HFF-Myc (cell line): ENCODE data around the gene PHF14.

Source experiments
- DNase-seq: peaks from one replicate; pipeline ENCODE4 v3.0.0-alpha.2; 2011; ENCODE audit warnings: low read depth; ENCODE audit errors: extremely low read depth
- H3K4me3 ChIP-seq: replicated peaks from 2 replicates; pipeline ENCODE4 v1.5.1; 2011; ENCODE audit warnings: low read depth, mild to moderate bottlenecking, control low read depth, low read length
- TF ChIP-seq, protein P1 (sequence below): IDR thresholded peaks from 2 replicates; pipeline ENCODE4 v1.5.1; 2012; ENCODE audit warnings: mild to moderate bottlenecking, low read depth, low read length, control low read depth; ENCODE audit errors: missing control alignments

The PHF14 gene

DNA sequence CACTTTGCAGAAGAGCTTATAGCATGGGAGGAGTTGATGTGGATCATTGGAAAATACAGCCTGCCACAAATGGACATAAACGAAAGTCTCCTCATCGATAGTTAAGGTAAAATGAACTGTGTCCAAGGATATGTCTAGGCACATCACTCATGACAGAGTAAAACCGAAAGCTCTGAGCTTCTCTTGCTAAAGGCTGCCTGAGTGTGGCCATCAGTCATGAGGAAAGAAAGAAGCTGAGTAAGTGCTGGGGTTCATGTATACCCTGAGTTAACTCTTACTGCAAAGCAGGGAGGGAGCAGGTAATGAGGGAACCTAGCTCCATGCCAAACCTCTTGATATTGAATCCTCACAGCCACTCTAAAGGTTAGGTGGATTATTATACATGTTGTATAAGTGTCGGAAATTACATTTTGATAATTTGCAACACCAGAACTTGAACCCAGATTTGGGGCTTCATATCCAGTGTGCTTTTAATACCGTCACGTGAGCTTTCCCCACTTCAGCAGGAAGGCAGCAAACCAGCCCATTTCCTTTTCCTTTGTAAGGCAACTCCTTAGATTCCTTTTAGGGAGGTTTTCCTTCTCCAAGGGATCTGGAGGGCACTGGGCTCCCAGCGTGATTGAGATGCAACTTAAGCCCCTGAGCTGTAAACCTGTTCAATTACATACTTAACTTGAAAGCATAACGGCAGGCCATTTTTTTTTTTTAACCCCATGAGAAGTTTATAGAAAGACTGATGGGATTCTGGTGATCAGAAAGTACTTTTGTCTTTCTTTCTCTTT lies 215.0 kb downstream of the PHF14 start:
- H3K4me3 ChIP-seq, result no peak overlapping the region
- TF ChIP-seq, protein P1, sequence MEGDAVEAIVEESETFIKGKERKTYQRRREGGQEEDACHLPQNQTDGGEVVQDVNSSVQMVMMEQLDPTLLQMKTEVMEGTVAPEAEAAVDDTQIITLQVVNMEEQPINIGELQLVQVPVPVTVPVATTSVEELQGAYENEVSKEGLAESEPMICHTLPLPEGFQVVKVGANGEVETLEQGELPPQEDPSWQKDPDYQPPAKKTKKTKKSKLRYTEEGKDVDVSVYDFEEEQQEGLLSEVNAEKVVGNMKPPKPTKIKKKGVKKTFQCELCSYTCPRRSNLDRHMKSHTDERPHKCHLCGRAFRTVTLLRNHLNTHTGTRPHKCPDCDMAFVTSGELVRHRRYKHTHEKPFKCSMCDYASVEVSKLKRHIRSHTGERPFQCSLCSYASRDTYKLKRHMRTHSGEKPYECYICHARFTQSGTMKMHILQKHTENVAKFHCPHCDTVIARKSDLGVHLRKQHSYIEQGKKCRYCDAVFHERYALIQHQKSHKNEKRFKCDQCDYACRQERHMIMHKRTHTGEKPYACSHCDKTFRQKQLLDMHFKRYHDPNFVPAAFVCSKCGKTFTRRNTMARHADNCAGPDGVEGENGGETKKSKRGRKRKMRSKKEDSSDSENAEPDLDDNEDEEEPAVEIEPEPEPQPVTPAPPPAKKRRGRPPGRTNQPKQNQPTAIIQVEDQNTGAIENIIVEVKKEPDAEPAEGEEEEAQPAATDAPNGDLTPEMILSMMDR, result no peak
- DNase-seq, result no peak

DNA sequence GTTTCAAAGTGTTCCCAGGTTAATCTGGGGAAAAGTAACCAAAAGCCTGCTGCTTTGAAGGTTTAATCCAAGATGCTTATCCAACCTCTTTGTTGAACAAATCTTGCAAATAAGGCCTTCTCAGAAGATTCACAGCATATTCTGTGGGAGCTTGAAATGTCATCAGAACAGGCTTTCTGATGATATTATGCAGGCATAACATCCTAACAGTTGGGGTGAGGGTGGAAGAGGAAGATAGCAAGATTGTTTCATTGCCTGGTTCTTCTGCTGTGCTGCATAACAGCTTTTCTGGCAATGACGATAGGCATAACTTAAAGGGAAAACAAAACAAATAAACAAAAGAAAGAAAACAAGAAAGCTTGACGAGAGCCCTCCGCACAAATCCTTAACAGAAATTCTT lies 217.4 kb downstream of the PHF14 start:
- no peak for DNase-seq
- H3K4me3 ChIP-seq, result no peak overlapping the region
- TF ChIP-seq, protein P1, result no peak

DNA sequence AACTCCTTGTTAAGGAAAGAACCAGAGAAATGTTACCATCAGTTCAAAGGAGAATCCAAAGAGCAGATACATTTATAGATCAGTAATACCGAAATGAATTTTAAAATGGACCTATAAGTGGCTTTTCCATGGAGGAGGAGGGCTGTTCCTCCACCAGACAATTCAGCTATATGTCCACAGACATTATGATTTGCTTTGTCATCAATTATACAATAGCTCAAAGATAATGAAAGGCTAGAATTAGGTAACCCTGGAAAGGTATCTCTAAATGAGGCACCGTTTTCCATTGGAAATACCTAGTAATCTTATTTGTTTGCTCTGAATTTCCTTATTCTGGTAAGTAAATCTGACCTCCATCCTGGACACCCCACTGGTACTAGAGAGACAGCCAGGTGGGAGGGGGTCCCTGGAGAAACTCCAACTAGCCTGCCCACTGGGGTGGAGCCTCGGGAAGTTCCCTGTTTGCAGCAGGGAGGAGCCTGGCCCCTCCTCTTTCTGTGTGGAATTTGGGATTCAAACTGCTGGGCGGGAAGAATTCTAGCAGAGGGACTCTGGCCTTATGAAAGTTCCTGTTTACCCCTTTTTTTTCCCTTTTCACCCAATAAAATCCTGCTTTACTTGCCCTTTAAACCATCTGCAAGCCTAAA lies 218.0 kb downstream of the PHF14 start:
- no peak for DNase-seq
- TF ChIP-seq, protein P1, result no peak
- H3K4me3 ChIP-seq, result no peak overlapping the region

DNA sequence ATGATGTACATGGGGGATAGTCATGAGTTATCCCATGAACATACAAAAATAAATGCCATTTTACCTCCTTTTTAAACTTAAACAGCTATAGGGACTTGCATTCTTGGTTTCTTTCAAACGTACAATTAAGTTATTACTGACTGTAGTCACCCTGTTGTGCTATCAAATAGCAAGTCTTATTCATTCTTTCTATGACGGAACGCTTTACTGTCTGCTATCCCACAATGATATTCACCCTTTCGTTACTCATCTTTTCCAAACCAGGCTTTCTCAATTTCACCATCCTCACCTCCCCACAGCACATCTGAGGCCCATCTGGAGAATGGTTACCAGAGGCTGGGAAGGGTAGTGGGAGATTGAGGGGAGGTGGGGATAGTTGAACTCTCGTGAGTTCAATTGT lies 218.8 kb downstream of the PHF14 start:
- TF ChIP-seq, protein P1, result no peak
- no peak for DNase-seq
- H3K4me3 ChIP-seq, result peak overlapping the region; percentile 44

DNA sequence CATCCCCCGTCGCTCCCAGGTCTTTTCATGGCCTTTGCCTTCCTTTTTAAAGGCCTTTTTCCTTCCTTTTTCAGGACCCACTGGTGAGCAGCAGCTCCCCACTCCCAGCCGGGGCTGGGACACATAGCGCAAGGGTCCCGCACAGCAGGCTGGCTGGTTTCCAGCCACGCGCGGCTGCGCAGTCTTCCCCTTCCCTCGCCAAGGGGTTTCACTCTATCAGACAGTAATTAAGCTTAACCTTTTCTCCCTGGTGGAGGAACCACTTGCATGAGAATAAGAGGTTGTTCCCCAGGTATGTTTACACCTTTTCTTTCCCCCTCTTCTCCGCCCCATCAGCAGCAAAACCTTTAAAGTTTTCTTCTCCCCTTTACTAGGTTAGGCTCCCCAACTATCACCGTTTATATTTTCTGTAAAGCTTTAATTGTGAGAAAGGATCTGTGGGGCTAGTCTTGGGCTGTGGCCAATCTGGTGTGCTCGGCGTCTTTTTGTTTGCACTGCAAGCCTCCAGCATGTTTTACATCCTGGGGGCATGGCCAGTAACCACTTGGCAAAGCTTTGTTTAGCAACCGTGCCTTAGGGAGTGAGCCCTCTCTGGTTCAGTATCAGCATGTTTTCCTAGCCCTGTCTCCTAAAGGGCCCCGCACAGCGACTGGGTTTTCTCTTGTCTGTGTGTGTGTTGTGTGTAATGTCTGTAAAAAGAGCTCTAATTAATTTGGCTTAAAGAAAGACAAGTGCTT lies 219.6 kb downstream of the PHF14 start:
- no peak for DNase-seq
- peak overlapping the region; percentile 44 for H3K4me3 ChIP-seq
- TF ChIP-seq, protein P1, result no peak

DNA sequence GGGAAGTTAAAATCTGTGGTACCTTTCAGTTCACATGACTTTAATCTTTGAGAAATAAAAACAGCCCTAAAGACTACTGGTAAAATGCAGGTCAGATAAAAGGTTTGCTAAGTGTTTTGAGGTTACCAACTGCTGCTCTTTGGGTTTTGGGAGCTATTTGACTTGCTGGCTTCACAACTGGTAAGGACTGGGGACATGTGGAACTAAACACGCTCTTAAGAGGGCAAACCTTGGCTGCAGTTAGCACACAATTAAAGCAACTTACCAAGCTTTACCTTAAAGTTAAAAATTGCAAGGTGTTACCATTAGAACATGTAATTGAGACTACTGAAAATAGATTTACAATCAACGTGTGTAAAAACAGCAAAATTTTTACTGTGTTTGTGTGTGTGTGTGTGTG lies 220.2 kb downstream of the PHF14 start:
- peak overlapping the region; percentile 44; the same call in 1 of the 2 replicates for H3K4me3 ChIP-seq
- DNase-seq, result no peak
- TF ChIP-seq, protein P1, result no peak
